Upper lobe of left lung (tissue), 6 donors: ENCODE measurements around the gene PARK7. TPM values are rescaled to one million over a fixed set of nuclear protein-coding genes. Genes with fewer than 3 reads are reported as not detected.

ENCODE experiments used
- ATAC-seq, 2 donors: fragments of 200-7000 bp; cut with Tn5 transposase; one replicate each; pipeline ENCODE4 v1.9.1; 2022; ENCODE audit warnings: mild to moderate bottlenecking in 2 of 2, moderate library complexity in 2 of 2; ENCODE audit not compliant: low FRiP score in 2 of 2
- DNase-seq, 2 donors: peaks; one replicate each; pipeline ENCODE4 v3.0.0-alpha.2; 2019 to 2020
- H3K27ac ChIP-seq, 4 donors: fragments of 200-600 bp; sonication (generic); one replicate each; pipeline ENCODE4 v1.5.1; 2016 to 2019
- H3K27me3 ChIP-seq, 4 donors: fragments of 200-600 bp; sonication (generic); one replicate each; pipeline ENCODE4 v1.5.1; 2017 to 2019
- H3K36me3 ChIP-seq, 4 donors: fragments of 200-600 bp; sonication (generic); one replicate each; pipeline ENCODE4 v1.5.1; 2016 to 2019
- H3K4me1 ChIP-seq, 4 donors: fragments of 200-600 bp; sonication (generic); one replicate each; pipeline ENCODE4 v1.5.1; 2018 to 2019
- H3K4me3 ChIP-seq, 4 donors: fragments of 200-600 bp; sonication (generic); one replicate each; pipeline ENCODE4 v1.5.1; 2017 to 2019; ENCODE audit warnings: mild to moderate bottlenecking in 2 of 4, moderate library complexity in 1 of 4
- H3K9me3 ChIP-seq, 4 donors: fragments of 200-600 bp; sonication (generic); one replicate each; pipeline ENCODE4 v1.5.1; 2018 to 2019
- CTCF ChIP-seq, 6 experiments: fragments of 450-650 bp in 4 of 6; fragments of 200-600 bp in 2 of 6; sonication (generic) in 2 of 6; IDR thresholded peaks; one replicate each; pipeline ENCODE4 v1.5.1; 2016 to 2019; ENCODE audit warnings: antibody characterized with exemption in 6 of 6
- EP300 ChIP-seq, 4 donors: sonication (generic); formaldehyde crosslinking; IDR thresholded peaks; one replicate each; pipeline ENCODE4 v1.5.1; 2017; ENCODE audit warnings: antibody characterized with exemption in 4 of 4, control low read depth in 2 of 4
- POLR2A ChIP-seq, 4 donors: fragments of 450-650 bp; IDR thresholded peaks; one replicate each; pipeline ENCODE4 v1.5.1; 2016 to 2017; ENCODE audit warnings: antibody characterized with exemption in 4 of 4, mild to moderate bottlenecking in 2 of 4
- POLR2AphosphoS5 ChIP-seq, 2 donors: sonication (generic); formaldehyde crosslinking; IDR thresholded peaks; one replicate each; pipeline ENCODE4 v1.5.1; 2017; ENCODE audit warnings: antibody characterized with exemption in 2 of 2
- WGBS, 2 donors: methylation state at CpG; one replicate each; pipeline ENCODE4 v1.1.5; 2017 to 2018; 5-methylcytosine and 5-hydroxymethylcytosine counted together
- total RNA-seq, 6 donors: library from RNA; depleted of rRNA in 4 of 6; stranded (reverse); fragments of >200 nt in 4 of 6; gene quantifications; one replicate each; pipeline versions ENCODE4 v1.1.0 to v1.2.1, GENCODE V29; 2016 to 2021
- donor health status: DM: no; HTN: no; CAD: no; lungs with moderate emphysema.
- donor health status: DM: no; HTN: yes; CAD: no; lungs with severe emphysema.

Gene PARK7
- total RNA-seq, 6 donors from 2014 or later: 52.4 to 217 (median 130) TPM

- Histone ChIP-seq H3K27ac (no peak overlapping the region), H3K36me3 (no peaks in the 10 kb centered on the region), H3K27me3 (no peaks in the 10 kb centered on the region), H3K4me1 (no peaks in the 10 kb centered on the region), H3K9me3 (no peaks in the 10 kb centered on the region), H3K4me3 (no peak overlapping the region)
- DNase-seq: no peak
- WGBS, 2 donors: 79 to 84% methylated on average over 15 of the region's 15 CpGs
- TF ChIP-seq EP300 (IDR thresholded peaks at IDR 0.05) (no peak), POLR2AphosphoS5 (IDR thresholded peaks at IDR 0.05) (no peak), CTCF (IDR thresholded peaks at IDR 0.05) (no peak), POLR2A (IDR thresholded peaks at IDR 0.05) (no peak)
- ATAC-seq: no peak
Measured at GRCh38 chr1:7932524-7933138, 28.9 kb upstream of the PARK7 start.

- TF ChIP-seq EP300 (IDR thresholded peaks at IDR 0.05) (no peak), POLR2AphosphoS5 (IDR thresholded peaks at IDR 0.05) (no peak), POLR2A (IDR thresholded peaks at IDR 0.05) (no peak), CTCF (IDR thresholded peaks at IDR 0.05) (no peak)
- Histone ChIP-seq H3K4me3 (no peak overlapping the region), H3K4me1 (peaks cover 15 to 30% (median 23%) of the 10 kb centered on the region in 4 donors), H3K27ac (no peak overlapping the region), H3K27me3 (no peaks in the 10 kb centered on the region), H3K9me3 (no peaks in the 10 kb centered on the region), H3K36me3 (no peaks in the 10 kb centered on the region)
- DNase-seq (no peak), ATAC-seq (no peak)
- WGBS, 2 donors: 58 to 65% methylated on average over 3 of the region's 3 CpGs
Measured at GRCh38 chr1:7938070-7938469, 23.4 kb upstream of the PARK7 start.

GRCh38 chr1:7940034-7940433 is 21.5 kb upstream of the PARK7 start:
- WGBS, 2 donors: 55 to 65% methylated on average over 3 of the region's 3 CpGs
- TF ChIP-seq POLR2A (IDR thresholded peaks at IDR 0.05) (no peak), CTCF (IDR thresholded peaks at IDR 0.05) (no peak), POLR2AphosphoS5 (IDR thresholded peaks at IDR 0.05) (no peak), EP300 (IDR thresholded peaks at IDR 0.05) (no peak)
- H3K4me1 ChIP-seq: peaks cover 15 to 30% (median 23%) of the 10 kb centered on the region in 4 donors
- ATAC-seq: no peak
- H3K27me3 ChIP-seq: no peaks in the 10 kb centered on the region
- no peaks in the 10 kb centered on the region for H3K36me3 ChIP-seq
- no peaks in the 10 kb centered on the region for H3K9me3 ChIP-seq
- H3K27ac ChIP-seq: no peak overlapping the region
- no peak overlapping the region for H3K4me3 ChIP-seq
- no peak for DNase-seq

- Histone ChIP-seq H3K27ac (no peak within 1 kb of the TSS), H3K4me3 (no peak within 1 kb of the TSS), H3K36me3 (no peaks in the 10 kb centered on the region), H3K4me1 (peaks cover 15 to 30% (median 23%) of the 10 kb centered on the region in 4 donors), H3K27me3 (no peaks in the 10 kb centered on the region), H3K9me3 (no peaks in the 10 kb centered on the region)
- TF ChIP-seq CTCF (IDR thresholded peaks at IDR 0.05) (no peak), POLR2A (IDR thresholded peaks at IDR 0.05) (no peak), EP300 (IDR thresholded peaks at IDR 0.05) (peak in 1 of 4 donors; percentile 62), POLR2AphosphoS5 (IDR thresholded peaks at IDR 0.05) (no peak)
- WGBS, 2 donors: 53 to 56% methylated on average over 14 of the region's 14 CpGs
- peak in 1 of 2 donors; percentile 80 for DNase-seq
- ATAC-seq: peak in 1 of 2 donors; percentile 32
Measured at GRCh38 chr1:7940745-7941436, 20.6 kb upstream of the PARK7 start, which contains the start of gene TNFRSF9. Gene TNFRSF9, minus strand, starts transcription at chr1:7940839. Its CDS starts 845 bp downstream, at chr1:7939994.
